ENCODE data around the gene NDUFA6.
"Not testable (repeated sequence)": the region's sequence is repeated elsewhere in the genome, so short reads cannot be mapped to it uniquely, and the experiment has no call there.

DNA sequence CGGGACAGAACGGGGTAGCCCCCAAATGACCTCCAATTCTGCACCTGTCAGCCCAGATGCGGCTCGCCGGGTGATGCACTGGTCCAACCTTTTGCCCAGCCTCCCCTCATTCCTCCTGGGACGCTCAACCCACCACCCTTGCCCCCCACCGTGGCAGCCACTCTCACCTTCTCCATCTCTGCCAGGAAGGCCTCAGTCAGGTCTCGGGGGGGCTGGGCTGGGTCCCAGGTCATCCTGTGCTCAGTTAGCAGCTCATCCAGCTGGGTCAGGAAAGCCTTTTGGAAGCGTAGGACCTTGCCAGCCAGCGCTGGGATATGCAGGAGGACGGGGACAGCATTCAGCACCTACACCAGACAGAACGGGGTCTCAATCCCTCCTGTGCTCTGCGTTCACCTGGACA is 37.4 kb upstream of the NDUFA6 start:
- TF ChIP-seq, protein P1, sequence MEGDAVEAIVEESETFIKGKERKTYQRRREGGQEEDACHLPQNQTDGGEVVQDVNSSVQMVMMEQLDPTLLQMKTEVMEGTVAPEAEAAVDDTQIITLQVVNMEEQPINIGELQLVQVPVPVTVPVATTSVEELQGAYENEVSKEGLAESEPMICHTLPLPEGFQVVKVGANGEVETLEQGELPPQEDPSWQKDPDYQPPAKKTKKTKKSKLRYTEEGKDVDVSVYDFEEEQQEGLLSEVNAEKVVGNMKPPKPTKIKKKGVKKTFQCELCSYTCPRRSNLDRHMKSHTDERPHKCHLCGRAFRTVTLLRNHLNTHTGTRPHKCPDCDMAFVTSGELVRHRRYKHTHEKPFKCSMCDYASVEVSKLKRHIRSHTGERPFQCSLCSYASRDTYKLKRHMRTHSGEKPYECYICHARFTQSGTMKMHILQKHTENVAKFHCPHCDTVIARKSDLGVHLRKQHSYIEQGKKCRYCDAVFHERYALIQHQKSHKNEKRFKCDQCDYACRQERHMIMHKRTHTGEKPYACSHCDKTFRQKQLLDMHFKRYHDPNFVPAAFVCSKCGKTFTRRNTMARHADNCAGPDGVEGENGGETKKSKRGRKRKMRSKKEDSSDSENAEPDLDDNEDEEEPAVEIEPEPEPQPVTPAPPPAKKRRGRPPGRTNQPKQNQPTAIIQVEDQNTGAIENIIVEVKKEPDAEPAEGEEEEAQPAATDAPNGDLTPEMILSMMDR (IDR thresholded peaks at IDR 0.05; ENCODE audit: low read depth, low read length, poor library complexity, severe bottlenecking) = not testable (repeated sequence)
- not testable (repeated sequence) for TF ChIP-seq EZH2phosphoT487 (IDR thresholded peaks at IDR 0.05; ENCODE audit: borderline replicate concordance, low read length)
